Left kidney (tissue), 1 donor: ENCODE results near the gene OASL. TPM values are rescaled to one million over a fixed set of nuclear protein-coding genes. Genes with fewer than 3 reads are reported as not detected.

ENCODE experiments used
- polyA plus RNA-seq: library from polyadenylated mRNA; unstranded; fragments of 120-200 nt; gene quantifications from one replicate; pipeline ENCODE4 v1.2.1, GENCODE V29; 2013; ENCODE audit not compliant: insufficient read length

OASL gene
- polyA plus RNA-seq, 1 donor: 0.10 TPM

Other genes with a start within 250 kb of the OASL start
- gene SPPL3, start 134.9 kb downstream of the OASL start, polyA plus RNA-seq: 86.5 TPM
- gene HNF1A, start 60.7 kb downstream of the OASL start, polyA plus RNA-seq: 14.5 TPM
- 18.4 TPM for gene C12orf43, start 22.8 kb downstream of the OASL start, polyA plus RNA-seq
- 1.0 TPM for gene P2RX7, start 93.6 kb upstream of the OASL start, polyA plus RNA-seq
- gene P2RX4, start 170.9 kb upstream of the OASL start, polyA plus RNA-seq: 30.4 TPM